Neural crest cell (in vitro differentiated cells): ENCODE measurements around the gene CERS6. TPM values are rescaled to one million over a fixed set of nuclear protein-coding genes. Genes with fewer than 3 reads are reported as not detected.

Source experiments
- DNase-seq: peaks from one replicate; pipeline ENCODE4 v3.0.0; 2021; ENCODE audit warnings: low read depth, mixed read lengths, low spot score
- H3K27ac Mint-ChIP-seq: one replicate; pipeline ENCODE4 v1.8.0; 2021; ENCODE audit warnings: mild to moderate bottlenecking, mixed read lengths; ENCODE audit not compliant: unreplicated experiment
- H3K27me3 Mint-ChIP-seq: 2 replicates; pipeline ENCODE4 v1.8.0; 2021; ENCODE audit warnings: low read depth, mild to moderate bottlenecking, mixed read lengths
- H3K36me3 Mint-ChIP-seq: 2 replicates; pipeline ENCODE4 v1.8.0; 2021; ENCODE audit warnings: low read depth, mild to moderate bottlenecking, mixed read lengths
- H3K4me1 Mint-ChIP-seq: 2 replicates; pipeline ENCODE4 v1.8.0; 2021; ENCODE audit warnings: mixed read lengths
- H3K4me3 Mint-ChIP-seq: one replicate; pipeline ENCODE4 v1.8.0; 2021; ENCODE audit warnings: mild to moderate bottlenecking, mixed read lengths
- H3K9me3 Mint-ChIP-seq: 2 replicates; pipeline ENCODE4 v1.8.0; 2021; ENCODE audit warnings: mixed read lengths
- total RNA-seq: library from RNA; stranded (reverse); gene quantifications from 2 replicates; pipeline ENCODE4 v1.2.1, GENCODE V29; 2021
- TF ChIP-seq, protein P1 (sequence below): fragments of 200-600 bp; sonication (generic); conservative IDR thresholded peaks from 2 replicates; pipeline ENCODE4 v1.5.0; 2021; ENCODE audit warnings: antibody characterized with exemption, mild to moderate bottlenecking

CERS6 gene
- total RNA-seq, 1 donor from 2014 or later = 27.4 TPM

- no peak overlapping the region for H3K27ac Mint-ChIP-seq
- H3K4me1 Mint-ChIP-seq = no peaks in the 10 kb centered on the region
- H3K4me3 Mint-ChIP-seq = no peak overlapping the region
These were observed 10.1 kb upstream of the CERS6 start for GRCh38 chr2:168445960-168446359.

DNA sequence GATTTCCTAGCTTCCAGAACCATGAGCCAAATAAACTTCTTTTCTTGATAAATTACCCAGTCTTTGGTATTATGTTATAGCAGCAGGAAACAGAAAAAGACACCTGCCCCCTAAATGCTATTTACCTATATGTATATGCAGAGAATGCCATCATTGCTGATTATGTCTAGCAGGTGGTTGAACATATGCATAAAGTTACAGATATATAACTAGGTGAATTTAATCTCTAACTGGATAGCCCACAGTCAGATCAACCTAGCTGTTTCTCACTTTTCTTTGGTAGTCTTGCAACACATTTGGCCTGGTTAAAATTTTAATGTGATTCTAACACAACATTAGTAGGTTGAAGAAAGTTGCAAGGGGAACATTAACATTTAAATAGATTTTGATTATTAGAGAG, 7.1 kb upstream of the CERS6 start:
- TF ChIP-seq, protein P1, sequence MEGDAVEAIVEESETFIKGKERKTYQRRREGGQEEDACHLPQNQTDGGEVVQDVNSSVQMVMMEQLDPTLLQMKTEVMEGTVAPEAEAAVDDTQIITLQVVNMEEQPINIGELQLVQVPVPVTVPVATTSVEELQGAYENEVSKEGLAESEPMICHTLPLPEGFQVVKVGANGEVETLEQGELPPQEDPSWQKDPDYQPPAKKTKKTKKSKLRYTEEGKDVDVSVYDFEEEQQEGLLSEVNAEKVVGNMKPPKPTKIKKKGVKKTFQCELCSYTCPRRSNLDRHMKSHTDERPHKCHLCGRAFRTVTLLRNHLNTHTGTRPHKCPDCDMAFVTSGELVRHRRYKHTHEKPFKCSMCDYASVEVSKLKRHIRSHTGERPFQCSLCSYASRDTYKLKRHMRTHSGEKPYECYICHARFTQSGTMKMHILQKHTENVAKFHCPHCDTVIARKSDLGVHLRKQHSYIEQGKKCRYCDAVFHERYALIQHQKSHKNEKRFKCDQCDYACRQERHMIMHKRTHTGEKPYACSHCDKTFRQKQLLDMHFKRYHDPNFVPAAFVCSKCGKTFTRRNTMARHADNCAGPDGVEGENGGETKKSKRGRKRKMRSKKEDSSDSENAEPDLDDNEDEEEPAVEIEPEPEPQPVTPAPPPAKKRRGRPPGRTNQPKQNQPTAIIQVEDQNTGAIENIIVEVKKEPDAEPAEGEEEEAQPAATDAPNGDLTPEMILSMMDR = no peak
- DNase-seq = no peak
- Mint-ChIP-seq H3K36me3 (peaks cover 10% of the 10 kb centered on the region), H3K27me3 (no peaks in the 10 kb centered on the region), H3K27ac (no peak overlapping the region), H3K4me1 (no peaks in the 10 kb centered on the region), H3K4me3 (no peak overlapping the region), H3K9me3 (peaks cover 19% of the 10 kb centered on the region)

More at GRCh38 chr2:168445960-168446359, 10.1 kb upstream of the CERS6 start:
- TF ChIP-seq, protein P1 = no peak
- Mint-ChIP-seq H3K27me3 (no peaks in the 10 kb centered on the region), H3K9me3 (peaks cover 19% of the 10 kb centered on the region), H3K36me3 (peaks cover 10% of the 10 kb centered on the region)
- DNase-seq = no peak

GRCh38 chr2:168449419-168449818, 6.7 kb upstream of the CERS6 start:
- Mint-ChIP-seq H3K36me3 (peaks cover 10% of the 10 kb centered on the region), H3K4me1 (no peaks in the 10 kb centered on the region), H3K27me3 (no peaks in the 10 kb centered on the region), H3K4me3 (no peak overlapping the region), H3K27ac (no peak overlapping the region), H3K9me3 (peaks cover 16% of the 10 kb centered on the region)
- TF ChIP-seq, protein P1 = no peak
- DNase-seq = no peak

DNA sequence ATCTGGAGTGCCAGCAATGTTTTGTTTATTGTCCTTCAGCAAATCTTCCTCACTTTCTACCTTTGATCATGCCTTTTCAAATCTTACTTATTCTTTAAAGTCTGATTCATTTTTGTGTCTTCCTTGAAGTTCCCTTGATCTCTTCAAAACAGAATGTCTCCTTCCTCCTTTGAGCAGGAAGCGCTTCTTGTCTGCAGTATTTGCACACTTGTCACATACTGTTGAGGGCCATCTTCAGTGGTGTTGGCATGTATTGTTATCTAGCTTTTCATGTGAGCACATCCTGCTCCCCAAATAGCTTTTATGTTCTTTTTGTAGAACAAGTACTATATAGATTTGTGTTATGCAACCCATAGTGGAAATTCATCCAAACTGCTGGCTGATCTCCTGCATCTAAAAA, 5.9 kb upstream of the CERS6 start:
- Mint-ChIP-seq H3K4me1 (no peaks in the 10 kb centered on the region), H3K27me3 (no peaks in the 10 kb centered on the region), H3K27ac (no peak overlapping the region), H3K9me3 (peaks cover 12% of the 10 kb centered on the region), H3K4me3 (no peak overlapping the region), H3K36me3 (peaks cover 10% of the 10 kb centered on the region)
- TF ChIP-seq, protein P1 = no peak
- DNase-seq = no peak

GRCh38 chr2:168450732-168451131, 5.3 kb upstream of the CERS6 start:
- H3K36me3 Mint-ChIP-seq = peaks cover 10% of the 10 kb centered on the region
- peaks cover 12% of the 10 kb centered on the region for H3K9me3 Mint-ChIP-seq
- no peaks in the 10 kb centered on the region for H3K27me3 Mint-ChIP-seq
- H3K4me3 Mint-ChIP-seq = no peak overlapping the region
- no peak for DNase-seq
- H3K4me1 Mint-ChIP-seq = no peaks in the 10 kb centered on the region
- TF ChIP-seq, protein P1 = no peak
- H3K27ac Mint-ChIP-seq = no peak overlapping the region

GRCh38 chr2:168452781-168453180, 3.3 kb upstream of the CERS6 start:
- TF ChIP-seq, protein P1 = no peak
- peaks cover 2% of the 10 kb centered on the region for H3K9me3 Mint-ChIP-seq

More at GRCh38 chr2:168452781-168453180, 3.3 kb upstream of the CERS6 start:
- Mint-ChIP-seq H3K36me3 (peaks cover 2% of the 10 kb centered on the region), H3K4me3 (no peak overlapping the region), H3K27ac (no peak overlapping the region), H3K4me1 (peaks cover 6% of the 10 kb centered on the region), H3K27me3 (no peaks in the 10 kb centered on the region)
- no peak for DNase-seq
